ENCODE measurements around the gene SEPTIN2. TPM values are rescaled to one million over a fixed set of nuclear protein-coding genes. Genes with fewer than 3 reads are reported as not detected.
"Not testable (repeated sequence)": the region's sequence is repeated elsewhere in the genome, so short reads cannot be mapped to it uniquely, and the experiment has no call there.

SEPTIN2 gene
- total RNA-seq, 1 donor from 2014 or later: 366 TPM

DNA sequence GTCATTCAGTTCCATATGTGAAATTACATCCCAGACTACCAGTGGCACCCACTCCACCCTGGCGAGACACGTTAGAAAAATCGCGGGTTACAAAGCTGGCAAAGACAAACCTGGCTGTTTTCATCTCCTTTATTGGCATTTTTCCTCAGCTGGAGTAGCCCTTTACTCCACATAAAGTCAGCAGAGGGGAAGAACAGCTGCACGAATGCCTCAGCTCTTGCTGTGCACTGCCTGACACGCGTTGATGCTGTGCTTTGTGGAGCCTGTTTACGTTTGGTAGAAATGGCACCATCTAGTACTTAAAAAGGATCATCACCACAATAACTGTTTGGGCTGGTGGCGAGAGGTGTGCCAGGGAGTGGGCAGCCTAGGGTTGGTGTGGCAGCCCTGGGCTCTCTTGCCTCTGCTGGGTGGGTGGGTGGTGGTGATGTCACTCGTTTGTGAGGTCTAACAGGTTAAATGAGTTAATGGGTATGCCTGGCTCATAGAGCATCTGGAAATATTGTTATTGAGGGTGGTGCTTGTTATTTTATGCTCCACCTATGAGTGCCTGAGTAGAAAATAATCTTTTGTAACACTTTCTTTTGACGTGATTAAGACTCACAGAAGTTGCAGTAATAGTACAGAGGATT, 56.8 kb downstream of the SEPTIN2 start:
- DNase-seq (ENCODE audit: low read depth): no peak
- TF ChIP-seq, protein P1, sequence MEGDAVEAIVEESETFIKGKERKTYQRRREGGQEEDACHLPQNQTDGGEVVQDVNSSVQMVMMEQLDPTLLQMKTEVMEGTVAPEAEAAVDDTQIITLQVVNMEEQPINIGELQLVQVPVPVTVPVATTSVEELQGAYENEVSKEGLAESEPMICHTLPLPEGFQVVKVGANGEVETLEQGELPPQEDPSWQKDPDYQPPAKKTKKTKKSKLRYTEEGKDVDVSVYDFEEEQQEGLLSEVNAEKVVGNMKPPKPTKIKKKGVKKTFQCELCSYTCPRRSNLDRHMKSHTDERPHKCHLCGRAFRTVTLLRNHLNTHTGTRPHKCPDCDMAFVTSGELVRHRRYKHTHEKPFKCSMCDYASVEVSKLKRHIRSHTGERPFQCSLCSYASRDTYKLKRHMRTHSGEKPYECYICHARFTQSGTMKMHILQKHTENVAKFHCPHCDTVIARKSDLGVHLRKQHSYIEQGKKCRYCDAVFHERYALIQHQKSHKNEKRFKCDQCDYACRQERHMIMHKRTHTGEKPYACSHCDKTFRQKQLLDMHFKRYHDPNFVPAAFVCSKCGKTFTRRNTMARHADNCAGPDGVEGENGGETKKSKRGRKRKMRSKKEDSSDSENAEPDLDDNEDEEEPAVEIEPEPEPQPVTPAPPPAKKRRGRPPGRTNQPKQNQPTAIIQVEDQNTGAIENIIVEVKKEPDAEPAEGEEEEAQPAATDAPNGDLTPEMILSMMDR (conservative IDR thresholded peaks at IDR 0.05; ENCODE audit: low read depth, low read length): no peak

DNA sequence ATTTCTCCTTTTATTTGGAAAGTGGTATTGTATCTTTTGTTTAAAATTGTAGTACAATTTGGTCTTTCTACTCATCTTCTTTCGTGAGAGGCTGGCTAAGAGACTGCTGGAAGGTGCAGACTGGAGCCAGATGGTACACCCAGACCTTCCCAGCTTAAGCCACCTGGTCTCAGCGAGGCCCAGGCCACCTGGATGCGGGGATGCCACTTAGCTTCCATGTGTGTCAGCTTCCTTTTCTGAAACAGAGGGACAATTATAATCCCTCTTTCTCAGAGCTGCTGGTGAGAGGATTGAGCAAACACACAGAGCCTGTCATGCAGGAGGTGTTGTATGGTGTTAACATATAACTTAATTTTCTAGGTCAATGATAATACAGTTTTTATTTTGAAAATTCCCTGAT, 57.7 kb downstream of the SEPTIN2 start:
- DNase-seq (ENCODE audit: low read depth): no peak
- TF ChIP-seq, protein P1 (conservative IDR thresholded peaks at IDR 0.05; ENCODE audit: low read depth, low read length): no peak
- no peak overlapping the region for H3K4me3 ChIP-seq (ENCODE audit: low read depth, low read length)

More for the DNA sequence above, 56.8 kb downstream of the SEPTIN2 start:
- no peak overlapping the region for H3K4me3 ChIP-seq (ENCODE audit: low read depth, low read length)

DNA sequence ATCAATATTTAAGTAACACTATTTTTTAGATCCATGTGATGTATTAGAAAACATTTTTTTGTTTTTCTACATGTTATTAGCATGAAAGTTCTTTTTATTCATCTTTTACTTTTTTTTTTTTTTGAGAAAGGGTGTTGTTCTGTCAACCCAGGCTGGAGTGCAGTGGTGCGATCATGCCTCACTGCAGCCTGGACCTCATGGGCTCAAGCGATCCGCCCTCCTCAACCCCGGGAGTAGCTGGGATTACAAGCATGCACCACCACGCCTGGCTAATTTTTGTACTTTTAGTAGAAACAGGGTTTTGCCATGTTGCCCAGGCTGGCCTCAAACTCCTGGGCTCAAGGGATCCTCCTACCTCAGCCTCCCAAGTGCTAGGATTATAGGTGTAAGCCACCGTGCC, 58.2 kb downstream of the SEPTIN2 start:
- DNase-seq (ENCODE audit: low read depth); H3K4me3 ChIP-seq (ENCODE audit: low read depth, low read length): not testable (repeated sequence)

DNA sequence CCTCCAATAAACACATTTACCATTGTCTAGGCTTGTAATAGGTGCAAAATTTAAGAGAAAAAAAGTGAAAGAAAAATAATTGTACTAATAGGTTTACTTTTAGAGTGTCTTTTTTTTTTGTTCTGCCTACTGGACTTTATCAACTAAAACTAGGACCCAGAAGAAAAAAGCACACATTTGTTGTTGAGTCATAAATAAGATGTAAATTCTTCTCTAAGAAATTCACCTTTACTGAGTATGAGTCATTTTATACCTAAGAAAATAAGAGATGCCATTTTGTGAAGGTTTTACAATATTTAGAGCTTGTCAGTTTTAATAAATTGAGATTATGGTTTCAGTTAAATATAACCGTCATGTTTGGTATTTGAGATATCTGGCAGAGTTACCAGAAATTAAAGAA, 59.6 kb downstream of the SEPTIN2 start:
- TF ChIP-seq, protein P1 (conservative IDR thresholded peaks at IDR 0.05; ENCODE audit: low read depth, low read length): no peak
- no peak for DNase-seq (ENCODE audit: low read depth)
- no peak overlapping the region for H3K4me3 ChIP-seq (ENCODE audit: low read depth, low read length)

DNA sequence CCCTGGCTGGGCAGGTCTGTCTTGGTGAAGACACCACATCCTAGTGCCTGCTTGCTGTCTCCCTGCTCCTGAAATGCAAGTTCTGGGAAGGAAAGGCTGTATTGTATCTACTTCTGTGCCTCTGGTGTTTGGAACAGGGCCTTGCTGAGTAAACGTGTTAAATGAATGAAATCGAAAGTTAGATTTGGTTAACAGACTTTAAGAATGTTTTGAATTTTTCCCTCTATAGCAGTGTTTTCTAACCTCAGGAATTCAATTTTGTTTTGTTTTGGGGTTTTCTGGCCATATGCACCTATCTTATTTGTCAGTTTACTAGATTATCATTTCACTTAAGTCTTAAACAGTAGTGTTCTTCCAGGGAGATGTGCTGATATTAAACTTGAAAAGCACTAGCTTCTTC, 61.1 kb downstream of the SEPTIN2 start:
- DNase-seq (ENCODE audit: low read depth): no peak
- H3K4me3 ChIP-seq (ENCODE audit: low read depth, low read length): peak overlapping the region; percentile 22
- TF ChIP-seq, protein P1 (conservative IDR thresholded peaks at IDR 0.05; ENCODE audit: low read depth, low read length): no peak

DNA sequence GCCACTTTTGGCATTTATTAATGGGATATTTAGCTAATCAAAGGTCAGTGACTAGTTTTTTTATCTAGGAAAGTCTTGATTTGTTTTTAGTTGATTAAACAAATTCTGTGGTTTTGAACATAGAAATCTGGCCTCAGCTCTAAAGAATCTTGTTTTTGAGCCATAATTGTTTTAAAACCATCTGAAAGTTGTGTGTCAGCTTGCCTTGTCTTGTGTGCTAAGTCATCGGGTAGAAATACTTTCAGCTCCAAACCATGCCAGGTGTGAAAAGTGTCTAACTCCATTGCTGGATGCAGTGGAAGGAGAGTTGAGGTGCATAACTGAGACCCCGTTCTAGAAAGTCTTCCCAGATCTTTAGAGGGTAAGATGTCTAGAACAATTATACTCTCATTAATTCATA, 63.1 kb downstream of the SEPTIN2 start:
- no peak for DNase-seq (ENCODE audit: low read depth)
- TF ChIP-seq, protein P1 (conservative IDR thresholded peaks at IDR 0.05; ENCODE audit: low read depth, low read length): no peak
- H3K4me3 ChIP-seq (ENCODE audit: low read depth, low read length): no peak overlapping the region

DNA sequence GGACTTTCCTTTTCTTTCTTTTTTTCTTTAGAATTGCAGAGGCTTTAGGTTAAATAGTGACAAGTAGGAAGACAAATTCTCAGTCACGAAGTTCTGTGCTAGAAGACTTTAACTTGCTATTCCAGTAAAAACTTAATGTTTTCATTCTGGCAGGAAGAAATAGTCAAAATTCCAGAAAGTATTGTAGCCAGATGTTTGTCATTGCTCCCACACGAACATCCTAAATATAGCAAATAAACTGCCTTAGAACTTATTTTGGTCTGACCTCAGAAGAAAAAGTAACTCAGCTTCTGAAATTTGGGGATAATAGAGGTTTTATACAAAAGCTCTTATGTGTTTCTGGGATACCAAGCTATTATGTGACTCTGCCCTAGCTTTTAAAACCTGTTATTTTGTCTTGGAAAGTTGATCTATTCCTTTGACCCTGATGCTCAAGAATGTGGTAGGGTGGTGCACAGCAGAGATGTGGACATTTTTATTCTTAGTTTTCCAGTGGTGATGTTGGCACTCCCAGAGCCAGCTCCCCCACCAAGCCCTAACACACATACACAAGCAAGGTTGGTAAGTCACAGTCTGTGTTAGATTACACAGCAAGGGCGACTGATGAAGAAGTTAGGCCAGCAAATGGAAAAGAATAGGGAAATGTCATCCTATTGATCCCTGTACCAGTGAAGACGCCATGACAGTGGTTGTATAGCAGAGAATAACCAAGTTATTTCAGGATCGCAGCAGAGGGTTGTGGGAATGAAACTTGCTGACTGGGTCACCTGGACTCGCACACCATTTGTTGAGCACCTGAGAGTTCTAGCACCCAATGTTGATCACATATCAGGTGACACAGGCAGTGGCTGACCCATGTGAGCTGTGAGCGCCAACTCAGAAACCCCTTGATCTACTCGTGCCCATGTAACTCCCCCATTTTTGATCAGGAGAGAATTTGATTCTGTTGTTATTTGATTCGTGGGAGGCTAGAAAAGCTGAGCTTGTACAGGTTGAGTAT, 64.1 kb downstream of the SEPTIN2 start:
- TF ChIP-seq, protein P1 (conservative IDR thresholded peaks at IDR 0.05; ENCODE audit: low read depth, low read length): no peak
- DNase-seq (ENCODE audit: low read depth): no peak

More for the DNA sequence above, 64.1 kb downstream of the SEPTIN2 start:
- H3K4me3 ChIP-seq (ENCODE audit: low read depth, low read length): no peak overlapping the region

Data from epithelial cell of proximal tubule (primary cell).